NCI-H187 (cell line): Measurements from ENCODE around the gene SYT14.

ENCODE experiments used
- DNase-seq, 2 experiments: peaks; one replicate each; lab custom pipeline; 2025; lab: John Stamatoyannopoulos, UW

The SYT14 gene

GRCh38 chr1:210207597-210208450, 269.8 kb downstream of the SYT14 start:
- no peak for DNase-seq

GRCh38 chr1:210213335-210213734, 275.3 kb downstream of the SYT14 start:
- DNase-seq: no peak

GRCh38 chr1:210214573-210215409, 276.8 kb downstream of the SYT14 start:
- no peak for DNase-seq

GRCh38 chr1:210217482-210217881, 279.5 kb downstream of the SYT14 start:
- no peak for DNase-seq

- DNase-seq: no peak
These were observed 280.0 kb downstream of the SYT14 start for GRCh38 chr1:210218047-210218446.
